K562 (cell line): ENCODE data around the gene SACM1L. TPM values are rescaled to one million over a fixed set of nuclear protein-coding genes. Genes with fewer than 3 reads are reported as not detected.

ENCODE experiments used
- ATAC-seq: fragments of 200-7000 bp; cut with Tn5 transposase; 3 replicates; pipeline ENCODE4 v1.9.1; 2020; ENCODE audit warnings: moderate library complexity
- BruUV-seq: library from RNA; stranded (reverse); fragments of 400-500 nt; replicated peaks from 2 replicates; lab custom pipeline; 2021; lab: Mats Ljungman, UMichigan
- CTCF ChIA-PET: fragments of 300-600 bp; formaldehyde crosslinking; extraction: SDS; loops from one replicate; lab custom pipeline; 2021; ENCODE audit warnings: low intra/inter-chr PET ratio; lab: Yijun Ruan, JAX
- POLR2A ChIA-PET: fragments of 300-600, 350-650 bp; sonication (Branson Sonifier 250); formaldehyde crosslinking; extraction: SDS; loops from one replicate; lab custom pipeline; 2021; ENCODE audit warnings: antibody characterized with exemption, inconsistent platforms; lab: Yijun Ruan, JAX
- DNase-seq, 4 experiments: peaks; one replicate each; pipeline versions ENCODE4 v3.0.0 to v3.0.0-alpha.2; 2011 to 2018; ENCODE audit warnings: low spot score in 3 of 4, mixed read lengths in 3 of 4; ENCODE audit errors: extremely low read depth in 1 of 4
- FAIRE-seq: peaks from 2 replicates; lab custom pipeline; 2011; peaks lifted over from hg19 to GRCh38; lab: Jason Lieb, UNC
- H2AFZ ChIP-seq: 2 replicates; pipeline ENCODE4 v1.6.0; 2011; ENCODE audit warnings: low read depth, low read length, control low read depth, inconsistent platforms
- H3K27ac ChIP-seq: fragments of 200-600 bp; 3 replicates; pipeline ENCODE4 v1.8.0; 2011; ENCODE audit warnings: low read depth, mild to moderate bottlenecking, control low read depth, inconsistent platforms, low read length, moderate library complexity, mixed read lengths; ENCODE audit errors: extremely low read depth
- H3K27me3 ChIP-seq, 2 experiments: fragments of 300-600 bp in 1 of 2; 2 replicates in 1 of 2; 3 replicates in 1 of 2; pipeline versions ENCODE4 v1.6.0 to v1.8.0; 2011; ENCODE audit warnings: inconsistent platforms in 2 of 2, low read length in 2 of 2, mild to moderate bottlenecking in 1 of 2, mixed read lengths in 1 of 2, moderate library complexity in 1 of 2; ENCODE audit not compliant: control insufficient read depth in 2 of 2, insufficient read depth in 2 of 2
- H3K36me3 ChIP-seq: fragments of 300-600 bp; 3 replicates; pipeline ENCODE4 v1.8.0; 2011; ENCODE audit warnings: mild to moderate bottlenecking, low read length, inconsistent platforms; ENCODE audit not compliant: control insufficient read depth, insufficient read depth
- H3K4me1 ChIP-seq, 2 experiments: fragments of 200-600 bp in 1 of 2; replicated peaks in 1 of 2; 2 replicates in 1 of 2; 3 replicates in 1 of 2; pipeline versions ENCODE4 v1.5.1 to v1.8.0; 2011; ENCODE audit warnings: inconsistent platforms in 2 of 2, low read length in 2 of 2, mild to moderate bottlenecking in 1 of 2, mixed read lengths in 1 of 2, moderate library complexity in 1 of 2; ENCODE audit not compliant: control insufficient read depth in 2 of 2, insufficient read depth in 2 of 2
- H3K4me2 ChIP-seq: 2 replicates; pipeline ENCODE4 v1.6.1; 2011; ENCODE audit warnings: low read length, control low read depth, inconsistent platforms, mixed read lengths; ENCODE audit not compliant: insufficient read depth
- H3K4me3 ChIP-seq: fragments of 200-600 bp; sonication (generic), shearing (Covaris generic); 2 replicates; pipeline ENCODE4 v1.5.1; 2016; ENCODE audit warnings: control low read depth, inconsistent platforms
- H3K79me2 ChIP-seq: fragments of 200-600 bp; 3 replicates; pipeline ENCODE4 v1.8.0; 2011; ENCODE audit warnings: low read length, inconsistent platforms; ENCODE audit not compliant: control insufficient read depth, insufficient read depth
- H3K9ac ChIP-seq, 2 experiments: 2 replicates each; pipeline versions ENCODE4 v1.6.0 to v1.6.1; 2011; ENCODE audit warnings: low read depth in 2 of 2, low read length in 2 of 2, control low read depth in 1 of 2, inconsistent platforms in 1 of 2, mild to moderate bottlenecking in 1 of 2, mixed read lengths in 1 of 2; ENCODE audit not compliant: insufficient read depth in 1 of 2
- H3K9me1 ChIP-seq: one replicate; pipeline ENCODE4 v1.6.0; 2011; ENCODE audit warnings: inconsistent platforms, mild to moderate bottlenecking, low read length, moderate library complexity; ENCODE audit not compliant: control insufficient read depth, insufficient read depth
- H3K9me3 ChIP-seq: replicated peaks from 2 replicates; pipeline ENCODE4 v1.5.1; 2011; ENCODE audit warnings: low read depth, low read length, inconsistent platforms; ENCODE audit not compliant: control insufficient read depth, insufficient read depth
- H4K20me1 ChIP-seq: replicated peaks from 2 replicates; pipeline ENCODE4 v1.6.1; 2011; ENCODE audit warnings: low read length, inconsistent platforms, mixed read lengths; ENCODE audit not compliant: control insufficient read depth, insufficient read depth
- CAMTA2 ChIP-seq: fragments of 250-450 bp; sonication (Bioruptor Pico); conservative IDR thresholded peaks from 2 replicates; pipeline ENCODE4 v1.5.1; 2022
- CSDE1 ChIP-seq, 2 experiments: fragments of 450-650 bp; IDR thresholded peaks; 2 replicates each; pipeline ENCODE4 v1.6.1; 2016; ENCODE audit warnings: mild to moderate bottlenecking in 1 of 2
- DACH1 ChIP-seq: fragments of 450-650 bp; IDR thresholded peaks from 2 replicates; pipeline ENCODE4 v1.6.1; 2018; ENCODE audit not compliant: partially characterized antibody
- ELF4 ChIP-seq: fragments of 450-650 bp; formaldehyde crosslinking; IDR thresholded peaks from 2 replicates; pipeline ENCODE4 v1.4.0; 2022; ENCODE audit warnings: missing genetic modification characterization
- HNRNPK ChIP-seq: fragments of 200-400 bp; formaldehyde crosslinking; IDR thresholded peaks from one replicate; pipeline ENCODE4 v1.6.1; 2018; ENCODE audit warnings: mild to moderate bottlenecking, low read depth, low read length; ENCODE audit not compliant: poor library complexity, severe bottlenecking
- NUFIP1 ChIP-seq: fragments of 450-650 bp; IDR thresholded peaks from 2 replicates; pipeline ENCODE4 v1.6.1; 2018; ENCODE audit not compliant: partially characterized antibody
- POLR2G ChIP-seq: fragments of 200-400 bp; formaldehyde crosslinking; IDR thresholded peaks from 2 replicates; pipeline ENCODE4 v1.6.1; 2017; ENCODE audit warnings: low read depth, mild to moderate bottlenecking, antibody characterized with exemption, low read length, moderate library complexity
- RBFOX2 ChIP-seq: fragments of 200-400 bp; formaldehyde crosslinking; IDR thresholded peaks from 2 replicates; pipeline ENCODE4 v1.6.1; 2017; ENCODE audit warnings: low read depth, mild to moderate bottlenecking, low read length, moderate library complexity
- TAF7 ChIP-seq: fragments of 450-650 bp; IDR thresholded peaks from 2 replicates; pipeline ENCODE4 v1.6.1; 2016; ENCODE audit warnings: missing genetic modification characterization, missing compliant biosample characterization
- ZNF121 ChIP-seq: sonication (generic); formaldehyde crosslinking; conservative IDR thresholded peaks from 2 replicates; pipeline ENCODE4 v1.8.0; 2022; ENCODE audit warnings: missing genetic modification reagents
- ZNF174 ChIP-seq: fragments of 250-450 bp; sonication (Bioruptor Pico); IDR thresholded peaks from 2 replicates; pipeline ENCODE4 v1.4.0; 2020; ENCODE audit warnings: mild to moderate bottlenecking
- ZNF263 ChIP-seq: sonication (generic); formaldehyde crosslinking; IDR thresholded peaks from 2 replicates; pipeline ENCODE4 v1.8.0; 2022; ENCODE audit warnings: mild to moderate bottlenecking, missing genetic modification reagents, borderline replicate concordance
- ZNF551 ChIP-seq: fragments of 250-450 bp; sonication (Bioruptor Pico); IDR thresholded peaks from 2 replicates; pipeline ENCODE4 v1.5.0; 2021; ENCODE audit warnings: mild to moderate bottlenecking, moderate library complexity
- ZNF668 ChIP-seq: fragments of 250-450 bp; sonication (Bioruptor Pico); IDR thresholded peaks from 2 replicates; pipeline ENCODE4 v1.8.0; 2022; ENCODE audit warnings: mild to moderate bottlenecking, inconsistent platforms
- WGBS: fragments of 100-300 bp; shearing (Covaris generic); methylation state at CpG from one replicate; pipeline ENCODE4 v1.1.6; 2016; ENCODE audit warnings: low coverage, mixed read lengths; ENCODE audit not compliant: insufficient coverage; ENCODE audit errors: missing lambda C conversion rate; 5-methylcytosine and 5-hydroxymethylcytosine counted together
- in situ Hi-C: fragments of 300-500 bp; cut with MboI; formaldehyde crosslinking; loops from 4 replicates; pipeline ENCODE4 v1.15.0; 2018; ENCODE audit warnings: inconsistent platforms, mixed read lengths
- intact Hi-C: fragments of 100-400 bp; cut with micrococcal nuclease; formaldehyde crosslinking; loops from 2 replicates; pipeline ENCODE4 v1.14.2; 2022
- polyA plus RNA-seq, 8 experiments: library from polyadenylated mRNA; depleted of rRNA in 4 of 8; stranded (reverse) in 5 of 8; unstranded in 3 of 8; fragments of >200 nt; fragmentation: Nextera tagmentation in 2 of 8; fragmentation: Illumina TruSeq in 1 of 8; extraction: Ambion mirVana in 2 of 8; extraction: Trizol in 1 of 8; gene quantifications; 2 replicates each; pipeline versions ENCODE4 v1.2.1 to v1.2.3, GENCODE V29; 2011 to 2014; ENCODE audit warnings: inconsistent platforms in 1 of 8, missing spikeins in 1 of 8
- total RNA-seq, 7 experiments: library from RNA; depleted of rRNA in 6 of 7; stranded (reverse); fragments of >200 nt in 6 of 7; fragmentation: Illumina TruSeq in 2 of 7; extraction: Trizol in 2 of 7; gene quantifications; 2 replicates each; pipeline versions ENCODE4 v1.2.1 to v1.2.3, GENCODE V29; 2011 to 2021; ENCODE audit warnings: low replicate concordance in 1 of 7

SACM1L gene
- total and polyA plus RNA-seq, 9 of the 15 experiments (the other 6 are each of a cell fraction or from before 2014, with no cell fraction given), result 25.7 to 67.2 (median 40.3) TPM

GRCh38 chr3:45742461-45743089, 53.4 kb downstream of the SACM1L start:
- no peak overlapping the region for H3K27ac ChIP-seq
- ChIA-PET CTCF (interaction anchor here (0.7 kb wide), 1 partner anchor 1065 kb away, joined by 3 read pairs; no protein-coding TSS in a partner anchor), POLR2A (interaction anchor here (1.5 kb wide), 1 partner anchor 8 kb away, joined by 4 read pairs; no protein-coding TSS in a partner anchor)
- peak; percentile 67 for TF ChIP-seq ZNF121 (CRISPR knock-in tag)
- no peak for TF ChIP-seq CSDE1 (IDR thresholded peaks at IDR 0.05)
- no peaks in the 10 kb centered on the region for H4K20me1 ChIP-seq
- no peak overlapping the region for H3K4me2 ChIP-seq
- H2AFZ ChIP-seq, result no peak overlapping the region
- DNase-seq (no peak), ATAC-seq (no peak), FAIRE-seq (no peak)
- H3K27me3 ChIP-seq, result no peaks in the 10 kb centered on the region
- peaks cover 73% of the 10 kb centered on the region for H3K36me3 ChIP-seq
- H3K79me2 ChIP-seq, result no peaks in the 10 kb centered on the region
- in situ Hi-C loops, result no loop called here
- no peaks in the 10 kb centered on the region for H3K9me3 ChIP-seq
- H3K9me1 ChIP-seq, result no peaks in the 10 kb centered on the region
- WGBS, result 96% methylated on average over 4 of the region's 4 CpGs
- no peak overlapping the region for H3K9ac ChIP-seq
- peaks cover 0 to 4% of the 10 kb centered on the region in 2 experiments; a peak in 1 of 5 replicates for H3K4me1 ChIP-seq
- BruUV-seq, result no TSS peak
- intact Hi-C loops, result no loop called here
- H3K4me3 ChIP-seq, result no peak overlapping the region

GRCh38 chr3:45746165-45746776, 57.1 kb downstream of the SACM1L start:
- Histone ChIP-seq H3K9me3 (no peaks in the 10 kb centered on the region), H3K4me3 (no peak overlapping the region), H3K4me1 (peaks cover 0 to 4% of the 10 kb centered on the region in 2 experiments; a peak in 1 of 5 replicates), H3K9me1 (no peaks in the 10 kb centered on the region), H3K27me3 (no peaks in the 10 kb centered on the region), H3K36me3 (peaks cover 36% of the 10 kb centered on the region), H3K27ac (no peak overlapping the region), H3K79me2 (no peaks in the 10 kb centered on the region), H3K9ac (no peak overlapping the region), H3K4me2 (no peak overlapping the region), H4K20me1 (no peaks in the 10 kb centered on the region), H2AFZ (no peak overlapping the region)
- no peak; the same call in 1 of the 3 replicates for ATAC-seq
- WGBS, result 97% methylated on average over 28 of the region's 32 CpGs
- BruUV-seq, result no TSS peak
- in situ Hi-C loops (no loop called here), intact Hi-C loops (no loop called here)
- CTCF ChIA-PET, result no interaction called here
- no peak for FAIRE-seq
- POLR2A ChIA-PET, result interaction anchor here (0.5 to 0.6 kb wide), 2 partner anchors 178 to 225 kb away, joined by 3 to 5 read pairs; no protein-coding TSS in a partner anchor
- no peak for DNase-seq
- TF ChIP-seq CAMTA2 (CRISPR knock-in tag) (no peak), POLR2G (peak; percentile 55), ZNF174 (CRISPR knock-in tag) (no peak), DACH1 (no peak), RBFOX2 (no peak), NUFIP1 (no peak), TAF7 (tag) (no peak), HNRNPK (no peak), ELF4 (no peak), ZNF668 (CRISPR knock-in tag) (no peak), ZNF263 (no peak), ZNF551 (no peak)
